A673 (cell line): Measurements from ENCODE around the gene TSC22D2.

Experiments
- CTCF ChIP-seq: fragments of 300-800, 200-600 bp; sonication (generic); conservative IDR thresholded peaks from 2 replicates; pipeline ENCODE4 v1.5.1; 2017; ENCODE audit warnings: low read depth, mild to moderate bottlenecking, antibody characterized with exemption, low read length, moderate library complexity, mixed read lengths
- EZH2 ChIP-seq: fragments of 200-600 bp; sonication (generic); IDR thresholded peaks from 2 replicates; pipeline ENCODE4 v1.6.1; 2017; ENCODE audit warnings: borderline replicate concordance, low read depth, mild to moderate bottlenecking, mixed read lengths, antibody characterized with exemption, low read length; ENCODE audit not compliant: poor library complexity, severe bottlenecking

DNA sequence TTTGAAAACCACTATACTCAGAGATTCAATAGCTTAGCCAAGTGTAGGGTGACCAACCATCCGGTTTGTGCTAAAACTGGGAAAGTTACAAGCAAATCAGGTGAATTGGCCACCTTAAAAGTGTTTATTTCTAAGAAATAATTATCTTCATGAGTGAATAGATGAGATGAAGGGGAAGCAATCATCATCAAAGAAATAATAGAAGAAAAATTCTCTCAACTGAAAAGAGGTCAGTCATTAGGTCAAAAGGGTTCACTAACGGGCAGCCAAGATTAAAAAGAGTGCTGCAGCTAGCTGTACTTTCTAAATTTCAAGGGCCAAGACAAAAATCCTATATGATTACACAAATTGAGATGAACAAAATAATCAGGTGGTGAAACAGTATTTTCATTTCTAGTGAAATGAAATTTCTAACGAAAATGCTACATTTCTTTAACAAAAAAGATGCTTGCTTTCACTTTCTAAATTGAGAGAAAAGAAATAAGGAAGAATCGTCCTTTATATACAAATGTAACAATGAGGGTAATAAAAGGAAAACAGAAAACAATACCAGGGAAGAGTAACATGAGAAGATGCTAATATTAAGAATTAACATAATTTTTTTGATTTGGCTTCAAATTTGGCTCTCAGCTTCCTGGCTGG, 34.7 kb upstream of the TSC22D2 start:
- TF ChIP-seq CTCF (no peak), EZH2 (no peak)
